IPS-NIHi7 (cell line): ENCODE data around the gene SLC12A9.
"Not testable (repeated sequence)": the region's sequence is repeated elsewhere in the genome, so short reads cannot be mapped to it uniquely, and the experiment has no call there.

Experiments used
- DNase-seq: peaks from one replicate; pipeline ENCODE4 v3.0.0; 2012; ENCODE audit warnings: mixed read lengths; ENCODE audit errors: extremely low spot score

Gene SLC12A9

DNA sequence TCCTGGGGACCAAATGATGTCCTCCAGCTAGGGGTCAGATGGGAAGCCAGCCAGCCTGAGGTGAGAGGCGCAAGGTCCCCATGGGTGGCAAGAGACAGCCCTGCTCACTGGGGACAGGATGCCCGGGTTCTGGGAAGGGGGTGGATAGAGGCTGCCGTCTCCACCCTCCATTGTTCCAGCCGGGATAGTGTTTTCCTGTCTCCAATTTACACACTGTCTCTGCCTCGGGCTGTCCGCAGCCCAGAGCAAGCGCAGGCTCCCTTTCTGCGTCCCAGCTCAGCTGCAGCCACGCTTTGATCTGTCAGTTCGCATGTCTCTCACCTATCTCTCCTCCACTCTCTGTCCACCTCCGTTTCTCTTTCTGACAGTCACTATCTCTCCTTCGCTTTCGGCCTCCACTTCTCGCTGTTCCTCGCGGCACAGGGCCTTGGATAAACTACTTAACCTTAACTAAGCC is 27.3 kb upstream of the SLC12A9 start:
- DNase-seq, result no peak

DNA sequence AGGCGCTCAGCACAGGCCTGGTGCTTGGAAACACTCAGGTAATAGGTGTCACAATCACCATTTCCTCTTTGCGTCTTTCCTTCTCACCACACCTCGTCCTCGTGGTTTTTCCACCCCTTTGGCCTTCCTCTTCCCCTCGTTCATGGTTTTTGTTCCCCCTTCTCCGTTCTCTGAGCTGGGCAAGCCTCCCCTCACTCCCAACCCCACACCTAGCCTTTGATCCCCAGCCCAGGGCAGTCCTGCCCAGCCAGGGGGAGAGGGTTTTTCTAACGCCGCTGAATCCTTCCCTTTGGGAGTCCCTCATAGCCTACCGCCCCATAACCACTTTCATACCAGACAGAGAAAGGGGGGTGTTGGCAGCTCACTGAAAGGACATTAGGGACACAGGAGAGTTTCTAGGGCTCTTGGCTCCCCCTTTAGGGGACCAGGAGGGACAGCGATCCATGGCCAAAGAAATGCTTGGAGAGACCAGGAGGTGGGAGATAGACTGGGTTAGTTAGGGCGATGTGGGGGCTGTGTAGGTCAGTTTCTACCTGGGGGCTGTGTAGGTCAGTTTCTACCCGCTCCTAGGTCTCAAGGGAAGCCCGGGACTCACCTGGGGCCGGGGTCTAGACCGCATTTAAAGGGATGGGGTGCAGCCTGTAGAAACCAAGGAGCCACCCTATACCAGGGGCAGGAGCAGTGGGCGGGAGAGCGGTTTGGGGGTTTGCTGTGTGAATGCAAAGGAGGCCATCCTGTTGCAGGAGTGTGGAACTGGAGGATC is 26.6 kb upstream of the SLC12A9 start:
- DNase-seq, result no peak

DNA sequence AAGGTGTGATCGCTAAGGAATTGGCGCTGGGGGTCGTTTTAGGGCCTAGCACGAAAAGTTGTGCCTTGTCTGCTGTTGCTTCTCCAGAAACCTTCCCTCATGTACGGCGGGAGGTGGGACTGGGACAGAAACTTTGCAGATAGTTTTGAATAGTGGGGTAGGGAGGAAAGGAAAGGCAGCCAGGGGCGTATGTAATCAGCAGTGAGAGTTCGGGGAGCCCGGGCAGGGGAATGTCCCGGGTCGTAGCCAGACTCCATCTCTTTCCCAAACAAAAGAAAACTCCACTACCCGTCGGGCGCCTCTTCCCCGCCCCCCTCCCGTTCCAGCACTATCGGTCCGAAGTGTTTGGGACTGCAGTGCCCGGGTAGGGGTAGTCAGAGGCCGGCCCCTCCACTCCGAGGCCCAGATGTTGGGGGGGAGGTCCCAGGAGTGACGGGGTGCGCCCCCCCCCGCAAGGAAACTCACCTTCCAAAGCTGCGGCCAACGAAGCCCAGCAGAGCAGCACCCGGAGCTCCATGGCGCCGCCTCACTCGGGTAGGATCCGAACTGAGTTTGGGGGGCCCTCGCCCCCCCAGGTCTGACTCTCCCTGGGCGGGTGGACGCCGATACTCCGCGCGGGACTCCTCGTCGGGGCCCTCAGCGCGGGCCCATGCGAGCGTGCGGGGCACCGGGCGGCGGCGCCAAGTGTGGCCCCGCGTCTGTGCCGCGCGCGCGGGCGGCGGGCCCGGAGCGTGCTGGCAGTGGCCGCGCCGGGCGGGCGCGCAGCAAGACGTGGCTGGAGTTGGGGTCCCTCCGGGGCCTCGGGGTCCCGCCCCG is 25.8 kb upstream of the SLC12A9 start:
- DNase-seq, result no peak

DNA sequence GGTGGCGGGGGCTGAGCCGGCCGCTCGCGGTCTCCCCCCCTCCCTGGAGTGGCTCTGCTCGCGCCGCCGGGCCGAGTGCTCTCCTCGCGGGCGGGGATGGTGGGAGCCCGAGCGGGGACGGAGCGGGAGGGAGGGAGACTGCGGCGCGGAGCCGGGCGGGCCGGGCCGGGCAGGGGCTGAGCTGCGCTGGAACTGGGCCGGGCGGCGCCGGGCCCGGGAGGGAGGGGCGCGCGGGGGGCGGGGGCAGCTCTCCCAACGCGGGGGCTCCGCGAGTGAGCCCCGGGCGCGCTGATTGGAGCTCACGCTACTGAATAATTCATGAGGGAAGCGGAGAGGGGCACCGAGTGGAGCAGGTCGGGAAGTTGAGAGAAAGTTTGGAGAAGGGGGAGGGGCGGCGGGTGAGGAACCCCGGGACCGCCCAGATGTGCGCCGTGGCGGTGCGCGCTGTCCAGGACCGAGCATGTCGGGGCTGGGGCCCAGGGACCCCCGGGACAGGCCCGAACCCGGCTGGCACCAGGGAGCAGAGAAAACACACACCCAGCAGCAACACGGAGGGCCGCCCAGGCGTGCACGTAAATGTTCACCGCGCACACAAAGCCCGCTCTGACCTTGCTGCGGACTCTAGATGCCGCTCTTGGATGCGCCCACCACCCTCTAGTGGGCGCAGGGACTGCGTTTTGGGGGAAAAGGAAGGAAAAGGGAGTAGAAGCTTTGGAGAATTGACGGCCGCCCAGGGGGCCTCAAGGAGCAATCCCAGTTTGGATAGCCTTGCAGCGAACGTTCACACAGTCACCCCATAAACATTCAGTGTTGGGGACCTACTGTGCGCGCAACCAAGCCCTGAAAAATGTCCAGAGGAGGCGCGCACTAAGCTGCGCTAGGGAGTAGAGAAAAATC is 24.9 kb upstream of the SLC12A9 start, which contains the start of gene EPHB4:
EPHB4 (minus strand) TSS at position 194 of the 897 bp plus-strand sequence. CDS start 493 bp downstream, outside the sequence.
- peak; percentile 87 for DNase-seq

DNA sequence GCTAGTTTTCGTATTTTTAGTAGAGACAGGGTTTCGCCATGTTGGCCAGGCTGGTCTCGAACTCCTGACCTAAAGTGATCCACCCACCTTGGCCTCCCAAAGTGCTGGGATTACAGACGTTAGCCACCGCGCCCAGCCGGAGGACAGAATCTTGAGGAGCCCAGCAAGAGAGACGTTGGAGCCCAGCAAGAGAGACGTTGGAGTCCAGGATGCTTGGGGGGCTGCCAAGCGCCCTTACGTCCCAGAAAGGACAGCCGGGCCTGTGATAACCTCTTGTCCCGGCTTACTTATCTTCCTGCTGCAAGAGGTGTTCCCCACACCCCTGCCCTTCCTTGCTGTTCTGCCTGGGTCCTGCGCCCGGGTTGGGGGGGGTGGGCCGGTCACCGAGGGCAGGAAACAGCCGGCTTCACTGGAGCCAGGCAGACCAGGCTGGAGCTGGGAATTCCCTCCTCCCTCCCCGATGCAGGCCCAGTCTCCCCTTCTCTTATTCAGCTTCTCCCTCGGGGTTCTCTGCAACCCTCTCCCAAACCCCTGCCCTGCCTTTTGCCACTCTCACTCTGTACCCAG is 23.3 kb upstream of the SLC12A9 start:
- DNase-seq, result no peak

DNA sequence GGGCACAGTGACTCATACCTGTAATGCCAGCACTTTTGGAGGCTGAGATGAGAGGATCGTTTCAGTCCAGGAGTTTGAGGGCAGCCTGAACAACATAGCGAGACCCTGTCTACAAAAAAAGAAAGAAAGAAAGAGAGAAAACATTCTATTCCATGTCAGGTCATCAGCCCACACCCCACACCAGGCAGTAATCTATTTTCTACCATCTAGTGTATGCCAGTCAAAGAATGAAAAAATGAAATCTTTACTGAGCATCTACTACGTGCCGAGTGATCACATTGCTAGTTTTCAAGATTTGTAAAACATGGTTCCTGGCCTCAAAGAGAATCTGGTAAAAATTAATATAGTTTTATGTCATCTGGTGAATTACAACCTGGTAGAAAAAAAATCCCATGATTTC is 22.1 kb upstream of the SLC12A9 start:
- no peak for DNase-seq

DNA sequence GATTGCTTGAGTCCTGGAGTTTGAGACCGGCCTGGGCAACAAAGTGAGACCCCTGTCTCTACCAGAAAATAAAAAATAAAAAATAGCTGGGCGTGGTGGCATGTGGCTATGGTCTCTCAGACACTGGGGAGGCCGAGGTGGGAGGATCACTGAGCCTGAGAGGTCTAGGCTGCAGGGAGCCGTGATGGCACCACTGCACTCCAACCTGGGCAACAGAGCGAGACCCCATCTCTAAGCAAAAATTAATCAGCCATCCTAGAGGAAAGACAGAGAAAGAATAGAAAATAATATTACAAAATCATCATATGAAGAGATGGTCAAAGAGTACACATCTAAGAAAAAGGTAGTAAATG is 20.3 kb upstream of the SLC12A9 start:
- no peak for DNase-seq

DNA sequence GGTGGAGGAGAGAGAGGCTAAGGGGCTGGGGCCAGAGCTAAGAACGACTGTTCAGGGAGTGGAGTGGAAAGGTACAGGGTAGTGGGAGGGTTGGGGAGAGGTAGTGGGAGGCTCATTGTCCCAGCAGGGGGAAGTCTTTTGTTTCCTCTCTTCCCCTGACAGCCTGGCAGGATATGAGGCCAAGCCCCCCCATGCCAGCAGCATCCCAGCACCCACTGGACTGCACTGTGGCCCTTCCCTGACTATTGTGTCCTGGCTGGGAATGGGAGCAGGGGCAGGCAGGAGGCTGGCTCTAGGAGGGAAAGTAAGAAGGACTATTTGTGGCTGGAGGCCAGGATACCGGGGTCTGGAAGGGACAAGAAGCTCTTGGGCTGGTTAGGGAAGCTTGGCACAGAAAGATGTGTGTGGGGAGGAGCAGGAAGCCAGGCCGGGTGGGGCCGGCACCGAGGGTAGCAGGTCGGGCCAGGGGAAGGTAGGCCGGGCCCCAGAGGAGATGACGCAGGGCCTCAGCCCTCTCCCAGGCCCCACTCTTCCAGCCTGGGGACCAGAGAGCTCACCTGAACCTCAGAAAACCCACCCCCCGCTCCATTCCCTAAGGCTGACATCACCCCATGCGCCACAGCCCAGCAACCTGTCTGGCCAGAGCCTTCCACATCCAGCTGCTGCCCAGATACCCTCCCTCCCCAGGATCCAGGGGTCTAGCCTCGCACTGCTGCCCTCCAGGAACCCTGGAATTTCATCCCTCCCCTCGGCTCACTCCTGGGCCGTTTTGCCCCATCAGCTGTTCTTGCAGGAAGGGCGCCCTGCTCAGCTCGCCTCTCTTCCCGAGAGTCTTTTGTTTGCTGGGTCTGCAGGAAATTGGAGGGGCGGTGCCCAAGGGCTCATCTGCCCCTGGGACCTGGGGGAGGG is 16.4 kb upstream of the SLC12A9 start:
- peak; percentile 87 for DNase-seq

DNA sequence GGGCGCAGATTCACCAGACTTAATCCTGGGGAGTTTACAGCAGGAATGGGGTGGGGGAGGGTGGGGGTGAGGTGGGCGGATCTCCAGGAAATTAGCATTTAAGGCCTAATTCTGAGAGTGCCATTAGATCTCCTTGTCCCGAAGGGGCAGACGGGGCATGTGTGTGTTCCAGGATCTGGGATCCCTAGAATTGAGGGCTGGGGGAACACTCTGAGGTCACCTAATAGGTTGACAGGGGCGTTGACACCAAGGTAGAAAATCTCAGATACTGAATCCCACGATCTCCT is 15.8 kb upstream of the SLC12A9 start:
- no peak for DNase-seq

DNA sequence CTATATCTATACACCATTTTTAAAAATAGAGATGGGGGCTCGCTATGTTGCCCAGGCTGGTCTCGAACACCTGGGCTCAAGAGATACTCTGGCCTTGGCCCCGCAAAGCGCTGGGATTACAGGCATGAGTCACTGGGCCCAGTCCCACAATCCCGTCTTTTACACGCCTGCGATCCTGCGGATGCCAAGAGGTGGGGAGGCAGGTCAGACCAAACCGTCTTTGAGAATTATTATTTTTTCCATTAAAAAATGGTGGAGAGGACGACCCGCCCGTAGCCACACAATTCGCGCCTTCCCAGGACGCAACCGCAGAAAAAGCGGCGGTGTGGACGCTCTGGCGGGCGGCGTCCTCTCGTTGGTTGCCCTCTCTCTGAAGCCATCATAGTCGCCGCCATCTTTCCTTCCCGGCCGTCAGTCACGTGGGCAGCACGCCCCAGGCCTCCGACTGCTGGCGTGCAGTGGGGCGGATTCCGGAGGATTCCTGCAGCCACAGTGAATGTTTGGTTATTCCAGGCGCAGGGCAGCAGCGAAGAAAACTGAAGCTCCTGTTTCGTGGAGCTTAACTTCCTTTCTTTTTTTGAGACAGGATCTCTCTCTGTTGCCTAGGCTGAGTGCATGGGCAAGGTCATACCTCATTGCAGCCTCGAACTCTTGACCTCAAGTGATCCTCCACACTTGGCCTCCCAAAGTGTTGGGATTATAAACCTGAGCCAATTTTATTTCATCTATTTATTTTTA is 15.2 kb upstream of the SLC12A9 start:
- DNase-seq, result peak; percentile 85

DNA sequence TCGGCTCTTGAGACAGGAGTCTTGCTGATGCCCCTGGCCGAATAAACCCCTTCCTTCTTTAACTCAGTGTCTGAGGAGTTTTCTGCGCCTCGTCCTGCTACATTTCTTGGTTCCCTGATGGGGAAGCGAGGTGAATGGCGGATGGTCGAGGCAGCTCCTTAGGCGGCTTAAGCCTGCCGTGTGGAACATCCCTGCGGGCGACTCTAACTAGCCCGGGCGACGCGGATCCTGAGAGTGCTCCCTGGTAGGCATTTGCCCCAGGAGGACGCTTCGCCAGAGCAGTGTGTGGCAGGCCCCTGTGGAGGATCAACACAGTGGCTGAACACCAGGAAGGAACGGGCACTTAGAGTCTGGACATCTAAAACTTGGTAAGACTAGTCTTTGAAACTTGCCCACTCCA is 13.2 kb upstream of the SLC12A9 start:
- DNase-seq, result no peak

DNA sequence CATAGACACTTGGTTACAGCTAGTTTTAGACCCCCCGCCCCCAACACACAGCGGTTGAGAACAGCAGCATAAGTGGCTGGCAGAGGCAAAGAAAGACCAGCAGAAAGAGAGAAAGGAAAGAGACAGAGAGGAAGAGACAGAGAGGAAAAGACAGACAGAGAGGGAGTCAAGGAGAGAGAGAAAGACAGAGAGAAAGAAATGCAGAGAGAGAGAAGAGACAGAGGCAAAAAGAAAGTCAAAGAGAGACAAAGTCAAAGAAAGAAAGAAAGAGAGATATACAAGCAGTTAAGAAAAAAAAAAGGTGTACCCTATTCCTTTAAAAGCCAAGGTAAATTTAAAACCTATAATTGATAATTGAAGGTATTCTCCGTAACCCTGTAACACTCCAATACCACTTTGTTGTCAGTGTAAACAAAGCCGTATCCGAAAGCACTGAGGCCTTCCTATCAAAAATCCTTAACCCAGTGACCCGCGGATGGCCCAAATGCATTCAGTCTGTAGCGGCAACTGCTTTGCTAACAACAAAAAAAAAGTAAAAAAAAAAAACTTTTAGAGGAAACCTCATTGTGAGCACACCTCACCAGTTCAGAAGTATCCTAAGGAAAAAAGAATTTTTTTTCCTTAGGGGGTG is 11.9 kb upstream of the SLC12A9 start:
- no peak for DNase-seq

DNA sequence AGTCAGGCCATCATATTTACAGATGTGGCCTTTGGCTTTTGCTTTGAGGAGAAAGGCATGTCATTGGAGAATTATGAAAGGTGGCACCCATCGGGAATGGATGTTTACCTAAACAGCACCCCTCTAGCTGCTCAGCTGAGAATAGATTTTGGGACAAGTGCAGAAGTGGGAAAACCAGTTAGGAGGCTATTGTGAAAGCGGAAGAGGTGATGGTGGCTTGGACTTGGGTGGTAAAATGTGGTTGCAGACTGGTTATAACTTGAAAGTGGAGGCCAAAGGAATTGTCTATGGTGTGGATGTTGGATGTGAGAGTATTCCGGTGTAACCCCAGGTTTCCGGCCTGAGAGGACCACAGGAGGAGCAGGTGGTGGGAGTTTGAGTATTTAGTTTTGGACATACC is 5.2 kb upstream of the SLC12A9 start:
- no peak for DNase-seq

DNA sequence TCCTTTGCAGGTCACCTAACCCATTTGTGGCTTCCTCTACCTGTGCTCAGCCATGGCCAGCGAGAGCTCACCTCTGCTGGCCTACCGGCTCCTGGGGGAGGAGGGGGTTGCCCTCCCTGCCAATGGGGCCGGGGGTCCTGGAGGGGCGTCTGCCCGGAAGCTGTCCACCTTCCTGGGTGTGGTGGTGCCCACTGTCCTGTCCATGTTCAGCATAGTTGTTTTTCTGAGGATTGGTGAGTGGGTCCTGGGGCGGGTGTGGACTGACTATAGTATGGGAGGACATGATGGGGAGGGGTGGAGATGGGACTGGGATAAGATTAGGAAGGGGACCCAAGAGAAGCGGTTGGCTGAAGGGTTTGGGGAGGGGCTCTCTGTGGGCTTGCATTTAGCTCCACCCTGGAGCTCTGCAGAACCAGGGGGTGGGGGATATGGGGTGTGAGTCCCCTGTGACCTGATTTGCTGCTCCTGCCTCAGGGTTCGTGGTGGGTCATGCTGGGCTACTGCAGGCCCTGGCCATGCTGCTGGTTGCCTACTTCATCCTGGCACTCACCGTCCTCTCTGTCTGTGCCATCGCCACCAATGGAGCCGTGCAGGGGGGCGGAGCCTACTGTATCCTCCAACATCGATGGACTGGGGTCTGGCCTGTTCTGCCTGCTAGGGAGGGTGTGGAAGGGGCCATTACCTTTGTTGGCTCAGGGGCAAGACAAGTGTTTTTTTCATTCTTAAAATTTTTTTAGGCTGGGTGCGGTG is 1.8 kb downstream of the SLC12A9 start:
- DNase-seq, result no peak

DNA sequence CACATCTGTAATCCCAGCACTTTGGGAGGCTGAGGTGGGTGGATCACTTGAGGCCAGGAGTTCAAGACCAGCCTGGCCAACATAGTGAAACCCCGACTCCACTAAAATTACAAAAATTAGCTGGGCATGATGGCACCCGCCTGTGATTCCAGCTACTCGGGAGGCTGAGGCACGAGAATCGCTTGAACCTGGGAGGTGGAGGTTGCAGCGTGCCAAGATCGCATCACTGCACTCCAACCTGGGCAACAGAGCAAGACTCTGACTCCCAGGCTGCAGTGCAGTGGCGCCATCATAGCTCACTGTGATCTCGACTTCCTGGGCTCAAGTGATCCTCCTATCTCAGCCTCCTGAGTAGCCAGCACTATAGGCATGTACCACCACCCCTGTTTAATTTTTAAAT is 2.4 kb downstream of the SLC12A9 start:
- not testable (repeated sequence) for DNase-seq

DNA sequence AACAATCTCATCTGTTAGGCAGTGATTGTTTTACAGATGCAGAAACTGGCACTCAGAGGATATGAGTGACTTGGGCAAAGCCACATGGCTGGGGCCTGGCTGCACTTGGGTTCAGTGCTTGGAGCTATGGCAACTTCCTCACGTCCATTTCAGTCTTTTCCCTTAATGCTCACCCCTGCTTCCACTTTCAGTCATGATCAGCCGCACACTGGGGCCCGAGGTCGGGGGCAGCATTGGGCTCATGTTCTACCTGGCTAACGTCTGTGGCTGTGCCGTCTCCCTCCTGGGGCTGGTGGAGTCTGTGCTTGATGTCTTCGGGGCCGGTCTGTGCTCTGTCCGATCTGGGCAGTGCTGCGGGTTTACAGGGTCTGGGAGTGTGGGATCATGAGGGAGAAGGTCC is 3.0 kb downstream of the SLC12A9 start:
- DNase-seq, result no peak

DNA sequence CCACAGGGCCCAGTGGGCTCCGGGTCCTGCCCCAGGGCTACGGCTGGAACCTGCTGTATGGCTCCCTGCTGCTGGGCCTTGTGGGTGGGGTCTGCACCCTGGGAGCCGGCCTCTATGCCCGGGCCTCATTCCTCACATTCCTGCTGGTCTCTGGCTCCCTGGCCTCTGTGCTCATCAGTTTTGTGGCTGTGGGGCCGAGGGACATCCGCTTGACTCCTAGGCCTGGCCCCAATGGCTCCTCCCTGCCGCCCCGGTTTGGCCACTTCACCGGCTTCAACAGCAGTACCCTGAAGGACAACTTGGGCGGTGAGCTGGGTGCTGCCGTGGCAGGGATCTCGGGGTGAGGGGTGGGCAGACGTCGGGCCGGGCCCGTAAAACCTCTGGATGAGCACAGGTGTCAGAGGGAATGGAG is 4.4 kb downstream of the SLC12A9 start:
- no peak for DNase-seq

DNA sequence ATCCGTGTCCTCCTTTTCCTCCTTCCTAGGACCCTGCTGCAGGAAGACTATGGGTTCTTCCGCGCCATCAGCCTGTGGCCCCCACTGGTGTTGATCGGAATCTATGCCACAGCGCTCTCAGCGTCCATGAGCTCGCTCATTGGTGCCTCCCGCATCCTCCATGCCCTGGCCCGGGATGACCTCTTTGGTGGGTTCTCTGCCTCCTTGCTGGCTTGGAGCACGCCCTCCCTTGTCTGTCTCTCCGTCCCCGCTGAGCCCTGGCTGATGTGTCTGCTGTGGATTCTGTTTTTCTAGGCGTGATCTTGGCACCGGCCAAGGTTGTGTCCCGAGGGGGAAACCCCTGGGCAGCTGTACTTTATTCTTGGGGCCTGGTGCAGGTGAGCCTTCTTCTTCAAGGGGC is 7.3 kb downstream of the SLC12A9 start:
- DNase-seq, result no peak
